ENCODE measurements around the gene KMT2D. TPM values are rescaled to one million over a fixed set of nuclear protein-coding genes. Genes with fewer than 3 reads are reported as not detected.

Gene KMT2D
- total and polyA plus RNA-seq, 2 experiments from 2014 or later = 17.6 to 120 TPM

- Histone ChIP-seq H4K20me1 (replicated peaks; ENCODE audit: insufficient read depth) (peaks cover 8% of the 10 kb centered on the region), H3K27ac (ENCODE audit: low read depth) (no peak overlapping the region), H3K4me2 (peak overlapping the region; percentile 87), H3K27me3 (ENCODE audit: insufficient read depth) (no peaks in the 10 kb centered on the region), H3F3A (replicated peaks; ENCODE audit: low read depth) (peaks cover 6% of the 10 kb centered on the region; the same call in 1 of the 2 replicates), H2AFZ (no peak overlapping the region), H3K4me3 (peak overlapping the region; percentile 90), H3K9me2 (ENCODE audit: insufficient read depth) (no peaks in the 10 kb centered on the region), H3K36me3 (ENCODE audit: insufficient read depth) (no peaks in the 10 kb centered on the region), H3K79me2 (replicated peaks; ENCODE audit: insufficient read depth) (peaks cover 29% of the 10 kb centered on the region), H3K4me1 (ENCODE audit: insufficient read depth) (peaks cover 14% of the 10 kb centered on the region; the same call in 1 of the 2 replicates)
- Mint-ChIP-seq H3K27ac (no peak overlapping the region), H3K4me3 (peak overlapping the region; percentile 96), H3K9me3 (peaks cover 29% of the 10 kb centered on the region), H3K27me3 (ENCODE audit: insufficient read depth, low read depth, poor library complexity) (peaks cover 8% of the 10 kb centered on the region), H3K4me1 (peaks cover 34% of the 10 kb centered on the region), H3K36me3 (ENCODE audit: low read depth) (peaks cover 14% of the 10 kb centered on the region)
- no peak for DNase-seq (ENCODE audit: low spot score)
- TF ChIP-seq STAT1 (IDR thresholded peaks at IDR 0.05; ENCODE audit: unreplicated experiment) (no peak), EZH2phosphoT487 (IDR thresholded peaks at IDR 0.05; ENCODE audit: unreplicated experiment) (no peak), EZH2 (IDR thresholded peaks at IDR 0.05; ENCODE audit: low read depth, unreplicated experiment) (no peak), ZNF114 (CRISPR knock-in tag; IDR thresholded peaks at IDR 0.05) (no peak), NANOG (IDR thresholded peaks at IDR 0.05; ENCODE audit: borderline replicate concordance) (no peak), ZNF331 (CRISPR knock-in tag; IDR thresholded peaks at IDR 0.05; ENCODE audit: low read depth) (no peak)
- TF ChIP-seq, protein P1, sequence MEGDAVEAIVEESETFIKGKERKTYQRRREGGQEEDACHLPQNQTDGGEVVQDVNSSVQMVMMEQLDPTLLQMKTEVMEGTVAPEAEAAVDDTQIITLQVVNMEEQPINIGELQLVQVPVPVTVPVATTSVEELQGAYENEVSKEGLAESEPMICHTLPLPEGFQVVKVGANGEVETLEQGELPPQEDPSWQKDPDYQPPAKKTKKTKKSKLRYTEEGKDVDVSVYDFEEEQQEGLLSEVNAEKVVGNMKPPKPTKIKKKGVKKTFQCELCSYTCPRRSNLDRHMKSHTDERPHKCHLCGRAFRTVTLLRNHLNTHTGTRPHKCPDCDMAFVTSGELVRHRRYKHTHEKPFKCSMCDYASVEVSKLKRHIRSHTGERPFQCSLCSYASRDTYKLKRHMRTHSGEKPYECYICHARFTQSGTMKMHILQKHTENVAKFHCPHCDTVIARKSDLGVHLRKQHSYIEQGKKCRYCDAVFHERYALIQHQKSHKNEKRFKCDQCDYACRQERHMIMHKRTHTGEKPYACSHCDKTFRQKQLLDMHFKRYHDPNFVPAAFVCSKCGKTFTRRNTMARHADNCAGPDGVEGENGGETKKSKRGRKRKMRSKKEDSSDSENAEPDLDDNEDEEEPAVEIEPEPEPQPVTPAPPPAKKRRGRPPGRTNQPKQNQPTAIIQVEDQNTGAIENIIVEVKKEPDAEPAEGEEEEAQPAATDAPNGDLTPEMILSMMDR (conservative IDR thresholded peaks at IDR 0.05; ENCODE audit: low read depth in 2 of 2) = no peak
- ATAC-seq = no peak
These were observed 48.4 kb upstream of the KMT2D start for GRCh38 chr12:49108958-49109404.

DNA sequence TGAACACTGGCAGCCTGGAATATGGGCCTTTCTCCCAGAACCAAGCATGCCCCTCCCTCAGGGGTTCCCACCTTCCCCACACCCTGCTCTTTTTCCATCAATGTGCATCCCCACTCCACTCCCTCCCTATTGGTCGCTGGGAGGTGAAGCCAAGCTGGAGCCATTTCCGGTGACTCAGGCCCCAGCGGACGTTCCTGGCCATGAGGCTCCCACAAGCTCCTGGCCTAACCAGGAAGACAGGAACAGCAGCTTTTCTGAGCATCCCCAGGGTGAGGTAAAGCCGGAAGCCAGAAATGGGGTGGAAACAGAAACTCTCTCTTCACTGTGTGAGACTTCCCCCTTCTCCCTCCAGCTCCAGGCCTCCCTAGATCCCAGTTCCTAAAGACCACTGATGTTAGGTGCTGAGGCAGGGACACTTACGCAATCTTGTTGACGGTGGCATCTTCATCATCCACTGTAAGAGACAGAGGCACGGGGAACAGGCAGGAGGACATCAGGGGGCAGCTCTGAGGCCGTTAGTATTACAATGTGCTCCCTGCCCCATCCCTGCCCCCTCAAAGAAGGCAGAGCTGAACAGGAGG, 45.0 kb upstream of the KMT2D start:
- peaks cover 8% of the 10 kb centered on the region for H4K20me1 ChIP-seq (replicated peaks; ENCODE audit: insufficient read depth)
- no peak overlapping the region for H3K4me3 Mint-ChIP-seq

More for the DNA sequence above, 45.0 kb upstream of the KMT2D start:
- H3K36me3 ChIP-seq (ENCODE audit: insufficient read depth) = peaks cover 4% of the 10 kb centered on the region; the same call in 1 of the 2 replicates
- Mint-ChIP-seq H3K36me3 (ENCODE audit: low read depth) (peaks cover 24% of the 10 kb centered on the region), H3K27ac (no peak overlapping the region), H3K4me1 (peaks cover 31% of the 10 kb centered on the region), H3K9me3 (no peaks in the 10 kb centered on the region), H3K27me3 (ENCODE audit: insufficient read depth, low read depth, poor library complexity) (peaks cover 9% of the 10 kb centered on the region)
- H3K4me2 ChIP-seq = no peak overlapping the region
- H3K79me2 ChIP-seq (replicated peaks; ENCODE audit: insufficient read depth) = peaks cover 29% of the 10 kb centered on the region
- DNase-seq (ENCODE audit: low spot score) = no peak
- H3K27ac ChIP-seq (ENCODE audit: low read depth) = no peak overlapping the region
- TF ChIP-seq, protein P2, sequence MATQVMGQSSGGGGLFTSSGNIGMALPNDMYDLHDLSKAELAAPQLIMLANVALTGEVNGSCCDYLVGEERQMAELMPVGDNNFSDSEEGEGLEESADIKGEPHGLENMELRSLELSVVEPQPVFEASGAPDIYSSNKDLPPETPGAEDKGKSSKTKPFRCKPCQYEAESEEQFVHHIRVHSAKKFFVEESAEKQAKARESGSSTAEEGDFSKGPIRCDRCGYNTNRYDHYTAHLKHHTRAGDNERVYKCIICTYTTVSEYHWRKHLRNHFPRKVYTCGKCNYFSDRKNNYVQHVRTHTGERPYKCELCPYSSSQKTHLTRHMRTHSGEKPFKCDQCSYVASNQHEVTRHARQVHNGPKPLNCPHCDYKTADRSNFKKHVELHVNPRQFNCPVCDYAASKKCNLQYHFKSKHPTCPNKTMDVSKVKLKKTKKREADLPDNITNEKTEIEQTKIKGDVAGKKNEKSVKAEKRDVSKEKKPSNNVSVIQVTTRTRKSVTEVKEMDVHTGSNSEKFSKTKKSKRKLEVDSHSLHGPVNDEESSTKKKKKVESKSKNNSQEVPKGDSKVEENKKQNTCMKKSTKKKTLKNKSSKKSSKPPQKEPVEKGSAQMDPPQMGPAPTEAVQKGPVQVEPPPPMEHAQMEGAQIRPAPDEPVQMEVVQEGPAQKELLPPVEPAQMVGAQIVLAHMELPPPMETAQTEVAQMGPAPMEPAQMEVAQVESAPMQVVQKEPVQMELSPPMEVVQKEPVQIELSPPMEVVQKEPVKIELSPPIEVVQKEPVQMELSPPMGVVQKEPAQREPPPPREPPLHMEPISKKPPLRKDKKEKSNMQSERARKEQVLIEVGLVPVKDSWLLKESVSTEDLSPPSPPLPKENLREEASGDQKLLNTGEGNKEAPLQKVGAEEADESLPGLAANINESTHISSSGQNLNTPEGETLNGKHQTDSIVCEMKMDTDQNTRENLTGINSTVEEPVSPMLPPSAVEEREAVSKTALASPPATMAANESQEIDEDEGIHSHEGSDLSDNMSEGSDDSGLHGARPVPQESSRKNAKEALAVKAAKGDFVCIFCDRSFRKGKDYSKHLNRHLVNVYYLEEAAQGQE (IDR thresholded peaks at IDR 0.05; ENCODE audit: unreplicated experiment) = no peak
- TF ChIP-seq, protein P1 (conservative IDR thresholded peaks at IDR 0.05; ENCODE audit: low read depth in 2 of 2) = no peak
- TF ChIP-seq STAT1 (IDR thresholded peaks at IDR 0.05; ENCODE audit: unreplicated experiment) (no peak), POLR2AphosphoS5 (IDR thresholded peaks at IDR 0.05; ENCODE audit: low read depth) (no peak)
- peaks cover 3% of the 10 kb centered on the region; the same call in 1 of the 2 replicates for H3F3A ChIP-seq (replicated peaks; ENCODE audit: low read depth)
- peaks cover 14% of the 10 kb centered on the region; the same call in 1 of the 2 replicates for H3K4me1 ChIP-seq (ENCODE audit: insufficient read depth)
- H3K27me3 ChIP-seq (ENCODE audit: insufficient read depth) = no peaks in the 10 kb centered on the region
- no peak overlapping the region for H2AFZ ChIP-seq
- no peak overlapping the region for H3K4me3 ChIP-seq
- H3K9me2 ChIP-seq (ENCODE audit: insufficient read depth) = no peaks in the 10 kb centered on the region
- no peak for ATAC-seq

Measured in GM23338 (cell line).